ENCODE results near the gene DSG2. TPM values are rescaled to one million over a fixed set of nuclear protein-coding genes. Genes with fewer than 3 reads are reported as not detected.

Gene DSG2
- polyA plus RNA-seq, 3 donors: not detected

DNA sequence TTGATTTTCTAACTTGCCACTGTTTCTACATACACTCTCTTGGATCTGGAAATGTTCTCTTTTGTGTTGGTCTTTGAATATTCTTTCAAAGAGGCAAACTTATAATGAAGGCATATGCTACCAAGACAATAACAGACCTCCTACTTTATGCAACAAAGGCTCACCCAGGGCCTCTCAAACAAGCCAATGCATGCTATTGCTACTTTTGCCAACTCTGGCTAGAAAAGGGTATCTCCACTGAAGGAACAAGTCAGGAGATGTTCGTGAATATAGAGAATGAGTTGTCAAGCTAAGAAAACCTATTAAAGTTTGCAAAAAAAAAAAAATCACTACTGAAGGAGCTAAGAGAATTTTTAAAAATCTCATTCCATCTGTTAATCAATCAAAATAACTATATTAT, 15.9 kb upstream of the DSG2 start:
- H3K79me2 ChIP-seq (ENCODE audit: insufficient read depth, low read length): no peaks in the 10 kb centered on the region
- no peaks in the 10 kb centered on the region for H3K4me1 ChIP-seq (ENCODE audit: control insufficient read depth in 1 of 2, insufficient read depth in 2 of 2, low read length in 2 of 2)
- H3K27me3 ChIP-seq (ENCODE audit: control insufficient read depth in 2 of 2, insufficient read depth in 2 of 2, low read length in 2 of 2): no peaks in the 10 kb centered on the region
- Mint-ChIP-seq H3K27ac (no peak overlapping the region), H3K4me3 (no peak overlapping the region), H3K4me1 (no peaks in the 10 kb centered on the region), H3K36me3 (no peaks in the 10 kb centered on the region), H3K27me3 (ENCODE audit: low read depth in 3 of 3) (peaks cover 2 to 3% (median 3%) of the 10 kb centered on the region in 3 donors), H3K9me3 (peaks cover 0 to 1% (median 0%) of the 10 kb centered on the region in 7 donors)
- no peak overlapping the region for H3K4me2 ChIP-seq (replicated peaks; ENCODE audit: extremely low read depth, low read length, poor library complexity, severe bottlenecking)
- H3K36me3 ChIP-seq (replicated peaks in 1 of 2; ENCODE audit: control insufficient read depth in 1 of 2, insufficient read depth in 2 of 2, low read length in 2 of 2): no peaks in the 10 kb centered on the region
- H3K4me3 ChIP-seq (replicated peaks in 1 of 3; ENCODE audit: low read depth in 2 of 3, low read length in 3 of 3): no peak overlapping the region
- no peaks in the 10 kb centered on the region for H4K20me1 ChIP-seq (ENCODE audit: insufficient read depth, low read length)
- no peak for DNase-seq
- no peak overlapping the region for H3K27ac ChIP-seq (ENCODE audit: low read depth in 1 of 2, low read length in 2 of 2)
- no peak overlapping the region for H2AFZ ChIP-seq (ENCODE audit: insufficient read depth, low read depth, low read length, poor library complexity, severe bottlenecking)
- TF ChIP-seq, protein P1, sequence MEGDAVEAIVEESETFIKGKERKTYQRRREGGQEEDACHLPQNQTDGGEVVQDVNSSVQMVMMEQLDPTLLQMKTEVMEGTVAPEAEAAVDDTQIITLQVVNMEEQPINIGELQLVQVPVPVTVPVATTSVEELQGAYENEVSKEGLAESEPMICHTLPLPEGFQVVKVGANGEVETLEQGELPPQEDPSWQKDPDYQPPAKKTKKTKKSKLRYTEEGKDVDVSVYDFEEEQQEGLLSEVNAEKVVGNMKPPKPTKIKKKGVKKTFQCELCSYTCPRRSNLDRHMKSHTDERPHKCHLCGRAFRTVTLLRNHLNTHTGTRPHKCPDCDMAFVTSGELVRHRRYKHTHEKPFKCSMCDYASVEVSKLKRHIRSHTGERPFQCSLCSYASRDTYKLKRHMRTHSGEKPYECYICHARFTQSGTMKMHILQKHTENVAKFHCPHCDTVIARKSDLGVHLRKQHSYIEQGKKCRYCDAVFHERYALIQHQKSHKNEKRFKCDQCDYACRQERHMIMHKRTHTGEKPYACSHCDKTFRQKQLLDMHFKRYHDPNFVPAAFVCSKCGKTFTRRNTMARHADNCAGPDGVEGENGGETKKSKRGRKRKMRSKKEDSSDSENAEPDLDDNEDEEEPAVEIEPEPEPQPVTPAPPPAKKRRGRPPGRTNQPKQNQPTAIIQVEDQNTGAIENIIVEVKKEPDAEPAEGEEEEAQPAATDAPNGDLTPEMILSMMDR (IDR thresholded peaks at IDR 0.05): no peak
- WGBS (ENCODE audit: insufficient coverage): no CpG with 5 or more reads among the region's 1 CpG
- intact Hi-C loops (cut with micrococcal nuclease): no loop called here
- H3K9ac ChIP-seq (ENCODE audit: insufficient read depth, low read length, poor library complexity, severe bottlenecking): no peak overlapping the region
- H3K9me3 ChIP-seq (replicated peaks in 1 of 2; ENCODE audit: control insufficient read depth in 1 of 2, insufficient read depth in 1 of 2, low read length in 2 of 2): no peaks in the 10 kb centered on the region

DNA sequence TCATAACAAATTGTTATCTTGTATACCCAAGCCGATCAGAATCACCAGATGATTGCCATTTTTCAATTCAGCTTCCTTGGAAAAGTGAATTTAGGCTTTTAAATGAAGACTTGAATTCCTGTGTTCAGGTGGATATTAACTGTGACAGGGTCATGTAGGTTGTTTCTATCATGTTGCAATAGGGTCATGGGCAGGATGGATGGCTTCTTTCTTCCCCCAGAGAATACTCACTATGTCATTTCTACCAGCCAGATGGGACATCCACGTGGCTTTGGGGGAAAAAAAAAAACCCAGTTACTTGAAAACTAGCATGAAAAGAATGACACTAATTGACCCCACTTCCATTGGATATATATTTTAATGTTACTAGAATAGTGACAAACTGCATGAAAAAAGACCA, 14.6 kb upstream of the DSG2 start:
- Mint-ChIP-seq H3K9me3 (peaks cover 0 to 1% (median 0%) of the 10 kb centered on the region in 7 donors), H3K36me3 (no peaks in the 10 kb centered on the region), H3K4me1 (no peaks in the 10 kb centered on the region), H3K27me3 (ENCODE audit: low read depth in 3 of 3) (peaks cover 2 to 3% (median 3%) of the 10 kb centered on the region in 3 donors), H3K27ac (no peak overlapping the region), H3K4me3 (no peak overlapping the region)
- WGBS (ENCODE audit: insufficient coverage): no CpG with 5 or more reads among the region's 2 CpGs
- Histone ChIP-seq H3K4me3 (replicated peaks in 1 of 3; ENCODE audit: low read depth in 2 of 3, low read length in 3 of 3) (no peak overlapping the region), H3K79me2 (ENCODE audit: insufficient read depth, low read length) (no peaks in the 10 kb centered on the region), H2AFZ (ENCODE audit: insufficient read depth, low read depth, low read length, poor library complexity, severe bottlenecking) (no peak overlapping the region), H3K9ac (ENCODE audit: insufficient read depth, low read length, poor library complexity, severe bottlenecking) (no peak overlapping the region), H4K20me1 (ENCODE audit: insufficient read depth, low read length) (no peaks in the 10 kb centered on the region), H3K4me1 (ENCODE audit: control insufficient read depth in 1 of 2, insufficient read depth in 2 of 2, low read length in 2 of 2) (no peaks in the 10 kb centered on the region), H3K27ac (ENCODE audit: low read depth in 1 of 2, low read length in 2 of 2) (no peak overlapping the region), H3K4me2 (replicated peaks; ENCODE audit: extremely low read depth, low read length, poor library complexity, severe bottlenecking) (no peak overlapping the region), H3K9me3 (replicated peaks in 1 of 2; ENCODE audit: control insufficient read depth in 1 of 2, insufficient read depth in 1 of 2, low read length in 2 of 2) (no peaks in the 10 kb centered on the region), H3K36me3 (replicated peaks in 1 of 2; ENCODE audit: control insufficient read depth in 1 of 2, insufficient read depth in 2 of 2, low read length in 2 of 2) (no peaks in the 10 kb centered on the region), H3K27me3 (ENCODE audit: control insufficient read depth in 2 of 2, insufficient read depth in 2 of 2, low read length in 2 of 2) (no peaks in the 10 kb centered on the region)
- DNase-seq: no peak
- intact Hi-C loops (cut with micrococcal nuclease): no loop called here
- TF ChIP-seq, protein P1 (IDR thresholded peaks at IDR 0.05): no peak

Measured in CD14-positive monocyte (primary cell).